Natural killer cell (primary cell): Measurements from ENCODE around the gene SGF29. TPM values are rescaled to one million over a fixed set of nuclear protein-coding genes. Genes with fewer than 3 reads are reported as not detected.
"Not testable (repeated sequence)": the region's sequence is repeated elsewhere in the genome, so short reads cannot be mapped to it uniquely, and the experiment has no call there.

Experiments
- ATAC-seq, 3 donors: fragments of 150-1000 bp in 2 of 3; fragments of 200-7000 bp in 1 of 3; cut with Tn5 transposase; 1 replicate in 1 of 3; 2 replicates in 2 of 3; pipeline ENCODE4 v1.10.0; 2021; ENCODE audit warnings: mild to moderate bottlenecking in 2 of 3, moderate library complexity in 2 of 3
- DNase-seq, 2 donors: peaks; one replicate each; pipeline versions ENCODE4 v3.0.0 to v3.0.0-alpha.2; 2013 to 2021; ENCODE audit warnings: mixed read lengths in 1 of 2
- H3K27ac ChIP-seq: one replicate; pipeline ENCODE4 v1.5.1; 2013; ENCODE audit warnings: mild to moderate bottlenecking, low read length
- H3K27me3 ChIP-seq: one replicate; pipeline ENCODE4 v1.6.1; 2013; ENCODE audit warnings: low read length; ENCODE audit not compliant: control insufficient read depth, insufficient read depth
- H3K36me3 ChIP-seq: one replicate; pipeline ENCODE4 v1.6.1; 2013; ENCODE audit warnings: low read length; ENCODE audit not compliant: control insufficient read depth, insufficient read depth
- H3K4me1 ChIP-seq: one replicate; pipeline ENCODE4 v1.6.1; 2013; ENCODE audit warnings: low read length; ENCODE audit not compliant: control insufficient read depth, insufficient read depth
- H3K4me3 ChIP-seq: one replicate; pipeline ENCODE4 v1.5.1; 2013; ENCODE audit warnings: low read length
- H3K9me3 ChIP-seq: one replicate; pipeline ENCODE4 v1.6.1; 2013; ENCODE audit warnings: low read length; ENCODE audit not compliant: control insufficient read depth, insufficient read depth
- H3K27ac Mint-ChIP-seq, 2 donors: one replicate each; pipeline ENCODE4 v1.8.0; 2022; ENCODE audit warnings: mild to moderate bottlenecking in 2 of 2, mixed read lengths in 2 of 2, moderate library complexity in 1 of 2
- H3K27me3 Mint-ChIP-seq, 2 donors: one replicate each; pipeline ENCODE4 v1.8.0; 2022; ENCODE audit warnings: low read depth in 2 of 2, mixed read lengths in 2 of 2
- H3K36me3 Mint-ChIP-seq: one replicate; pipeline ENCODE4 v1.8.0; 2022; ENCODE audit warnings: mixed read lengths
- H3K4me1 Mint-ChIP-seq, 2 donors: one replicate each; pipeline ENCODE4 v1.8.0; 2022; ENCODE audit warnings: mixed read lengths in 2 of 2
- H3K4me3 Mint-ChIP-seq: one replicate; pipeline ENCODE4 v1.8.0; 2022; ENCODE audit warnings: mild to moderate bottlenecking, moderate library complexity, mixed read lengths
- H3K9me3 Mint-ChIP-seq, 2 donors: one replicate each; pipeline ENCODE4 v1.8.0; 2022; ENCODE audit warnings: mixed read lengths in 2 of 2
- CTCF ChIP-seq: fragments of 200-600 bp; IDR thresholded peaks from one replicate; pipeline ENCODE4 v1.8.0; 2022; ENCODE audit warnings: antibody characterized with exemption
- WGBS: methylation state at CpG from one replicate; pipeline ENCODE4 v1.1.7; 2013; ENCODE audit warnings: missing lambda C conversion rate; ENCODE audit not compliant: insufficient coverage; 5-methylcytosine and 5-hydroxymethylcytosine counted together
- intact Hi-C: fragments of 100-400 bp; cut with micrococcal nuclease; formaldehyde crosslinking; loops from one replicate; pipeline ENCODE4 v1.14.2; 2022
- total RNA-seq, 4 donors: library from RNA; stranded (reverse); fragments of 120-200 nt in 1 of 4; gene quantifications; one replicate each; pipeline versions ENCODE4 v1.2.3 to v1.2.4, GENCODE V29; 2013 to 2022

SGF29 gene
- total RNA-seq, 3 donors from 2014 or later (not counting 1 experiment from before 2014, with no cell fraction given): 31.6 to 45.1 (median 43.1) TPM

DNA sequence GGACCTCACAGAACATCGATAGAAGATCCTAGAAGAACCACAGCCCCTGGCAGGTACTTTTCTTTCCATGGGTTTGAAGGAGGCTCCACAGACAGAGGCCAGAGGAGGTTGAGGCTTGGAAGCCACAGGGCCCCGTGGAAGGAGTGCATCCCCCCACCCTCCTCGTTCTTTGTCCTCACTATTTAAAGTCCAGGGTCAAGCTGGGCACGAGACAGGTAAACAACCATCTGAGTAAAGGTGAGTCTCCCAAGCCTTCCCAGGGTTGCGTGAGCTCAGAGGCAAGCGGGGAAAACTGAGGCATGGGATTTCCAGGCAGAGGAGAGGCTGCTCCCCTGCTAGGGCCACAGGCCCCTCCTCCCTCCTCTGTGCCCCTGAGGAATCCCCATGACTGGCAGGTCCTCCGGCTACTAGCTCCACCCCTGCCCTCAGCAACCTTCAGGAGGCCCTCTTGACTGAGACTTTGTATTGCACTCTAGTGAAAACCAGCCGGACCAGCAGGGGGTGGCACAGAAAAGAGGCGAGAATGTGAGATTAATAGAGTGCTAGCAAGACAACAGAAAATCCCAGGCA is 44.1 kb downstream of the SGF29 start:
- Histone ChIP-seq H3K36me3 (no peaks in the 10 kb centered on the region), H3K27me3 (no peaks in the 10 kb centered on the region), H3K4me1 (peaks cover 8% of the 10 kb centered on the region), H3K27ac (no peak overlapping the region), H3K9me3 (no peaks in the 10 kb centered on the region), H3K4me3 (no peak overlapping the region)
- Mint-ChIP-seq H3K9me3 (no peaks in the 10 kb centered on the region), H3K4me3 (no peak overlapping the region), H3K36me3 (no peaks in the 10 kb centered on the region), H3K27me3 (no peaks in the 10 kb centered on the region), H3K27ac (no peak overlapping the region), H3K4me1 (peaks cover 0 to 6% of the 10 kb centered on the region in 2 donors)
- WGBS: 79% methylated on average over 9 of the region's 9 CpGs
- intact Hi-C loops: no loop called here
- DNase-seq (no peak), ATAC-seq (no peak)
- TF ChIP-seq CTCF: no peak

DNA sequence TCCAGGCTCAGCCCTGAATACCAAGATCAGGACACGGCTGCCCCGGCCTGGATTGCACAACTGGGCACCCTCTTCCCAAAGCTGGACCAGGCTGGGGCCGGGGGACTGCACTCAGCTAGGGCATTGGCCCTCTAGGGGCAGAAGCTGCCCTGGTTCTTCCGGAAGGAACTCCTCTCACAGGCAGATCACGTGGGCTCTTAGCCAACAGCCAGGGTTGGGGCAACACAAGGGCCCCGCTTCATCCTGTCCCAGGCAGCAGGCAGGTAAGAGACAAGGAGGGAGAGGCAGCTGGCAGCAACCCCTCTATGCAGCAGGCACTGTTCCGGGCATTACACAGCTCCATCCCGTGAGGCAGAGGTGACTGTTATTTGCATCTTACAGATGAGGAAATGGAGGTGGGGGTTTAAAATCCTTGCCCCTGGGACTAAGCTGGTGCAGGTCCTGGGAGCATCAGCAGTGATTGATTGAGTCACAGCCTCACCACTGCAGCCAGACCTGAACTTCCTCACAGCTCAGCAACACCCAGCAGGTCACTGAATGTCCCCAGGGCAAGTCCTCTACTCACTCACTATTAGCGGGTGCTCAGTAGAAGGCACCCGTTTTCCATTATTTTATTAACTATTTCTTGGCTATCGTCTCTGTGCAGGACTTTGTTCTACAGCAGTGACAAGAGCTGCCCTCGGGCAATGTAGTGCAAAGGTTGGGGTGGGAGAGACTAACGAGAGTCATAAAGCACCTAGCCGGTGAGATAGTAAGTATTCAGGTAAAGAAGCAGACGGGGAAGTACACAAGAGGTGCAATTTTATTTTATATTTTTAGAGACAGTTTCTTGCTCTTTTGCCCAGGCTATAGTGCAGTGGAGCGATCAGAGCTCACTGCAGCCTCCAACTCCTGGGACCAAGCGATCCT is 45.9 kb downstream of the SGF29 start:
- H3K4me3 Mint-ChIP-seq, H3K9me3 Mint-ChIP-seq, H3K27ac ChIP-seq, H3K4me3 ChIP-seq, H3K36me3 Mint-ChIP-seq, H3K9me3 ChIP-seq, H3K27me3 ChIP-seq, H3K27ac Mint-ChIP-seq, DNase-seq, intact Hi-C loops, H3K36me3 ChIP-seq, H3K4me1 ChIP-seq, H3K27me3 Mint-ChIP-seq, H3K4me1 Mint-ChIP-seq: not testable (repeated sequence)
- ATAC-seq: peak; percentile 76 to 99 (median 97)
- WGBS: no CpG with 5 or more reads among the region's 17 CpGs

DNA sequence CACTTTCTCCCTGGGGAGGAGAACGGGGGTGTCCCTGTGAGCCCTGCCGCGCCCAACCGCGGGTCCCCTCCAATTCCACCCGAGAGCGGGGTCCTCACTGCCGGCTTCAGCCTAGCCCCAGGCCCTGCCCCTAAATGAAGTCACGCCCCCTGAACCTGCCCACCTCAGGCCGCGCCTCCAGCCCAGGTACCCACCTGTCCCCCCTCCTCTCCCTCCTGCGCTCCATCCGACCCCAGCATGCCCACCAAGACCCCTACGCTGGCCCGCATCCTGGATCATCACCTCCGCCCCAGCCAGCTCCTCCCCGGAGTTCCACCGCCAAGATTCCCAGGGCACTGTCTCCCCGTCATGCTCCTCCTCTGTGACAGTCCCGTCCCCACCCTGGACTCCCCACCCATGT is 47.2 kb downstream of the SGF29 start:
- H3K4me3 Mint-ChIP-seq, ATAC-seq: not testable (repeated sequence)
- 55% methylated on average over 11 of the region's 20 CpGs for whole genome bisulfite sequencing

DNA sequence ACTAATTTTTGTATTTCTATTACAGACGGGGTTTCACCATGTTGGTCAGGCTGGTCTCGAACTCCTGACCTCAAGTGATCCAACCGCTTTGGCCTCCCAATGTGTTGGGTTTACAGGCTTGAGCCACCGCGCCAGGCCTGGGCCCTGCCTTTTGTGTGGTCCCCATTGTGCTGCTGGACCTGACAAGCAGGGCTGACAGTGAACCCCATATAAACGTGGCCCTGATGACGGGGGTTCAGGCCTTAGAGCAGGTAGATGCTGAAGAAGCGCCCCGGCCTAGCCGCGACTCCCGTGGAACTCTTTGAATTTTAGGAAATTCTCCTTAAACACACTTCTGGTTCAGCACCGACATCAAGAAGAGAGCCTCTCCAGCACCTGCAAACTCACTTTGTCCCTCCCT is 47.9 kb downstream of the SGF29 start:
- H3K4me3 Mint-ChIP-seq, H3K4me1 ChIP-seq, H3K27me3 Mint-ChIP-seq, H3K4me3 ChIP-seq, DNase-seq, H3K36me3 ChIP-seq, H3K36me3 Mint-ChIP-seq, H3K4me1 Mint-ChIP-seq, H3K27ac ChIP-seq, H3K9me3 Mint-ChIP-seq, ATAC-seq, H3K27ac Mint-ChIP-seq, intact Hi-C loops, H3K27me3 ChIP-seq, H3K9me3 ChIP-seq: not testable (repeated sequence)
- 95% methylated on average over 11 of the region's 13 CpGs for WGBS

More for the DNA sequence above, 47.2 kb downstream of the SGF29 start:
- H3K27me3 Mint-ChIP-seq, DNase-seq, H3K4me1 ChIP-seq, H3K4me1 Mint-ChIP-seq, H3K36me3 Mint-ChIP-seq, H3K36me3 ChIP-seq, H3K9me3 Mint-ChIP-seq, H3K9me3 ChIP-seq, H3K27me3 ChIP-seq, H3K4me3 ChIP-seq, H3K27ac ChIP-seq, H3K27ac Mint-ChIP-seq, intact Hi-C loops: not testable (repeated sequence)

DNA sequence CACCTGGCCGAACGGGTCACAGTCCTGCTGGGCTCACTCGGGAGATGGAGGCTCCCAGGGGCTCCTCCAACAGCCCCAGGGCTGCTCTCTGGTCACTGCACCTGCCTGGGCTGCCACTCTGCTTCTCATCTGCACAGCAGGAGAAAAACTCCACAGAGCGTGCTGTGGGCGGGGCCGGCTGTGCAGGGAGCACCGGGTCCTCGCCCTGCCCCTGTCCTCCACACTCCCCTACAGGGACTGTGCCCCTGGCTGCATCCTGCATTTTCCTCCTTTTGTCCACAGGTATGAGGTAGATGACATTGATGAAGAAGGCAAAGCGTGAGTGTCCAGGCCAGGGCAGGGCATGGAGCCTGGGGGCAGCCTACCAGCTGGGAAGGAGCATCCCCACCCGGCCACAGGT is 48.3 kb downstream of the SGF29 start:
- H3K27me3 Mint-ChIP-seq, H3K9me3 ChIP-seq, H3K36me3 Mint-ChIP-seq, H3K4me3 ChIP-seq, H3K4me1 ChIP-seq, H3K4me1 Mint-ChIP-seq, intact Hi-C loops, H3K4me3 Mint-ChIP-seq, ATAC-seq, H3K27ac Mint-ChIP-seq, H3K9me3 Mint-ChIP-seq, H3K27me3 ChIP-seq, H3K27ac ChIP-seq, DNase-seq, H3K36me3 ChIP-seq: not testable (repeated sequence)
- WGBS: 87% methylated on average over 4 of the region's 10 CpGs
